Esophagus muscularis mucosa (tissue), 4 donors: ENCODE measurements around the gene MANSC1.

Experiments
- EP300 ChIP-seq: sonication (generic); formaldehyde crosslinking; IDR thresholded peaks from one replicate; pipeline ENCODE4 v1.6.1; 2017; ENCODE audit warnings: antibody characterized with exemption
- POLR2A ChIP-seq: fragments of 450-650 bp; IDR thresholded peaks from one replicate; pipeline ENCODE4 v1.6.1; 2017; ENCODE audit warnings: antibody characterized with exemption, moderate library complexity, mild to moderate bottlenecking, low read depth
- POLR2AphosphoS5 ChIP-seq, 2 donors: sonication (generic); formaldehyde crosslinking; IDR thresholded peaks; one replicate each; pipeline ENCODE4 v1.6.1; 2017; ENCODE audit warnings: antibody characterized with exemption in 2 of 2
- TF ChIP-seq, protein P1 (sequence below), 3 experiments: fragments of 200-600 bp in 2 of 3; fragments of 450-650 bp in 1 of 3; sonication (generic) in 2 of 3; IDR thresholded peaks; one replicate each; pipeline ENCODE4 v1.5.1; 2017 to 2019; ENCODE audit warnings: antibody characterized with exemption in 3 of 3, mild to moderate bottlenecking in 2 of 3, moderate library complexity in 1 of 3

DNA sequence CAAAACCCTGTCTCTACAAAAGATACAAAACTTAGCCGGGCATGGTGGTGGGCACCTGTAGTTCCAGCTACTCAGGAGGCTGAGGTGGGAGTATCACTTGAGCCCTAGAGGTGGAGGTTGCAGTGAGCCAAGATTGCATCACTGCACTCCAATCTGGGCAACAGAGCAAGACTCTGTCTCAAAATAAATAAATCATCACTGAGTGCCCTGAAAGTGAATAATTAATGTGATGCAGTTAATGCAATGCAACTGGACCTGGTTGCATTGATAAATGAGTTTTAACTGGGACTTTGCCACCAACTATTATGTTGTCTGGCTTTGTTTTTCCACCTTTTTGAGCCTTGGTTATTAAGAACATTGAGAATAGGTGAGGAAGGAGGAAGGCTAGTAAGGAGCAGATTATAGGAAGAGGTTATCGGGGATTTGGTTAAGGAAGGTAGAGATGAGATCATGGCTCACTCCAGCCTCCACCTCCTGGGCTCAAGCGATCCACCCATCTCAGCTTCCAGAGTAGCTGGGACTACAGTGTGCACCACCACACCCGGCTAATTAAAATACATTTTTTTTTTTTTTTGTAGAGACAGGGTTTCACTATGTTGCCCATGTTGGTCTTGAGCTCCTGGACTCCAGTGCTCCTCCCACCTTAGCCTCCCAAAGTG is 14.9 kb upstream of the MANSC1 start:
- TF ChIP-seq, protein P1, sequence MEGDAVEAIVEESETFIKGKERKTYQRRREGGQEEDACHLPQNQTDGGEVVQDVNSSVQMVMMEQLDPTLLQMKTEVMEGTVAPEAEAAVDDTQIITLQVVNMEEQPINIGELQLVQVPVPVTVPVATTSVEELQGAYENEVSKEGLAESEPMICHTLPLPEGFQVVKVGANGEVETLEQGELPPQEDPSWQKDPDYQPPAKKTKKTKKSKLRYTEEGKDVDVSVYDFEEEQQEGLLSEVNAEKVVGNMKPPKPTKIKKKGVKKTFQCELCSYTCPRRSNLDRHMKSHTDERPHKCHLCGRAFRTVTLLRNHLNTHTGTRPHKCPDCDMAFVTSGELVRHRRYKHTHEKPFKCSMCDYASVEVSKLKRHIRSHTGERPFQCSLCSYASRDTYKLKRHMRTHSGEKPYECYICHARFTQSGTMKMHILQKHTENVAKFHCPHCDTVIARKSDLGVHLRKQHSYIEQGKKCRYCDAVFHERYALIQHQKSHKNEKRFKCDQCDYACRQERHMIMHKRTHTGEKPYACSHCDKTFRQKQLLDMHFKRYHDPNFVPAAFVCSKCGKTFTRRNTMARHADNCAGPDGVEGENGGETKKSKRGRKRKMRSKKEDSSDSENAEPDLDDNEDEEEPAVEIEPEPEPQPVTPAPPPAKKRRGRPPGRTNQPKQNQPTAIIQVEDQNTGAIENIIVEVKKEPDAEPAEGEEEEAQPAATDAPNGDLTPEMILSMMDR (IDR thresholded peaks at IDR 0.05) = no peak
- TF ChIP-seq POLR2AphosphoS5 (IDR thresholded peaks at IDR 0.05) (no peak), POLR2A (no peak), EP300 (no peak)
